GM21381 (cell line): ENCODE data around the gene AMN.
"Not testable (repeated sequence)": the region's sequence is repeated elsewhere in the genome, so short reads cannot be mapped to it uniquely, and the experiment has no call there.

Experiments
- ATAC-seq: cut with Tn5 transposase; IDR thresholded peaks from one replicate; pipeline ENCODE4 v1.9.1; 2021; ENCODE audit warnings: mild to moderate bottlenecking, moderate library complexity; ENCODE audit not compliant: unreplicated experiment

AMN gene

GRCh38 chr14:102922490-102923200 is at the start of gene AMN:
TSS of gene AMN (plus strand) at chr14:102922663. CDS start at chr14:102922689, 26 bp downstream.
- ATAC-seq: no peak

DNA sequence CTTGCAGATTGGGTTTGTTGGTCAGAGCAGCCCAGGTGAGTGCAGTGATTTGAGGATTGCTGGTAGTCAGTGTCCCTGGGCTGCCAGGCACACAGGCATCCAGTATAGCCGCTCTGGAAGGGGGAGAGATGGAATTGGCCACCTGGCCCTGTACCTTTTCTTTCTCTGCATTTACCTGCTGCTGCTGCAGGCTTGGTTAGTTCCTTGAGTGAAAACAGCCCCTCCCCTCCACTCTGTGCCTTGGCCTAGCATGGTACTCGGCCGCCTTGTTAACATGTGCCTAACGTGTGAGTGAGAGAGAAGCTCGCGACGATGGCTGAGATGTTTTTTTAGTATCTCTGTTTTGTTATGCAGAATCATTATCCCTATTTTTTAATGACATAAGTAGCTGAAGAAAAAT is 49.3 kb upstream of the AMN start:
- ATAC-seq: no peak

DNA sequence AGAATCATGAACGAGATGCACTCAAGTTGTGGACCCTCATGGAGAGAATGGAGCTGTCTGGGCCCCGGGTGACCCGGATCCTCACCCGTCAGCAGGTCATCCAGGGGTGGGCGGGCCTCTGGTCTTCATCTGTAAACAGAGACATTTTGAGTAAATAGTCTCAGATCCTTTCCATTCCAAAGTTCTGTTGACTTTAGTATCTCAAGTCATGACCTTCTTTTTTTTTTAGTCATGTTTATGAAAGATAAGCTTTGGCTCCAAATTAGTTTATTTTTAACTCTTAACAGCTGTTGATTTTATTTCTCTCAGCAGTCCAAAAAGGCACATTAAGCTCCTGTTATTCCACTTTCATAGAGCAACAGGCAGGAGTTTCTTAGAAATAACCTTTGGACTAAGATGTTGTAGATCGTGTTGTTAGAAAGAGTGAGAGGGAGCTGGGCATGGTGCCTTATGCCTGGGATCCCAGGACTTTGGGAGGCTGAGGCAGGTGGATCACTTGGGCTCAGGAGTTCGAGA is 48.9 kb upstream of the AMN start:
- no peak for ATAC-seq

- ATAC-seq: no peak
Measured at GRCh38 chr14:102875652-102876051, 46.8 kb upstream of the AMN start.

DNA sequence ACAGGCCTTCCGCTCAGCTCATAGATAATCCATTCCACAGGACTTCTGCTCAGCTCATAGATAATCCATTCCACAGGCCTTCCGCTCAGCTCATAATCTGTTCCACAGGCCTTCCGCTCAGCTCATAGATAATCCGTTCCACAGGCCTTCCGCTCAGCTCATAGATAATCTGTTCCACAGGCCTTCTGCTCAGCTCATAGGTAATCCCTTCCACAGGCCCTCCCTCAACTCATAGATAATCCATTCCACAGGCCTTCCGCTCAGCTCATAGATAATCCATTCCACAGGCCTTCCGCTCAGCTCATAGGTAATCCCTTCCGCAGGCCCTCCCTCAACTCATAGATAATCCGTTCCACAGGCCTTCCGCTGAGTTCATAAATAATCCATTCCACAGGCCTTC is 45.0 kb upstream of the AMN start:
- not testable (repeated sequence) for ATAC-seq

GRCh38 chr14:102878174-102878969 is 44.1 kb upstream of the AMN start:
- no peak for ATAC-seq

- no peak for ATAC-seq
Measured at GRCh38 chr14:102878970-102879460, 43.4 kb upstream of the AMN start.

GRCh38 chr14:102882226-102882906 is 40.1 kb upstream of the AMN start:
- no peak for ATAC-seq

DNA sequence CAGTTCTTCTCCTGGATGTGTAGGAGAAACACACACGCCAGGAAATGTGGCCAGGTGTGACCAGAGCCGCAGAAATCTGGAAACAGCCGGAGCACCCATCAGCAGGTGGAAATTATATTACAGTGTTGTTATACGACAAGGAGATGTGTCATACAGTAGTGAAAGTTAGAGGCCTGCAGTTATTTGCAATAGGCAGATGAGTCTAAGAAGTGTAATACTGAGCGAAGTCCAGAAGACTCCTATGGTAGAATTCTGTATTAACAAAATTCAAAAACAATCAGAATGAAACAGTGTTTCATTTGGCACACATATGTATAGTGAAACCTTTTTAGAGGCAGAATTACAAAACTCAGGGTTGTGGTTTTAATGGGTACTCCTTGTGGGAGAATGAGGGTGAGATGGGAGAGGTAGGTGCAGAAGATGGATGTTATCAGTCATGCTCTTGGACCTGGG is 39.3 kb upstream of the AMN start:
- no peak for ATAC-seq

- no peak for ATAC-seq
Measured at GRCh38 chr14:102883554-102883953, 38.9 kb upstream of the AMN start.

GRCh38 chr14:102885737-102886447 is 36.6 kb upstream of the AMN start:
- no peak for ATAC-seq

DNA sequence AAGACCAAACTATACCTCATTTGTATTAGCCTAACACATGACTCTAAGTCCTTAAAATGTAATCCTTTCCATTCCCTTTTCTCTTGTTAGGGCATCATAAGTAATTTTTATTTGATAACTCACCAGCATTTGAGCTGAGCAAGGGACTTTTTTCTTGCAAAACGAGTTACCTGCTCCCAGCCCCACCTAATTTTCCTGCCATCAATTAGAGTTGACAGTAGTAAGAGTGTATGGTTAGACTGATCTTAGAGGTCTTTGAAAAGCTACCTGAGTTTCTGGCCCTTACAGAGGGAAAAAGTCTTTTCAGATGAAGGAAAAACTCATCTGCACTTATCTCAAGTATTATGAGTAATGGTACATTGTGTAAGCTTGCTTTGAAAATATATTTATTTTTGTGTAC is 33.7 kb upstream of the AMN start:
- ATAC-seq: no peak

- ATAC-seq: no peak
Measured at GRCh38 chr14:102889615-102890014, 32.8 kb upstream of the AMN start.

GRCh38 chr14:102891111-102891510 is 31.4 kb upstream of the AMN start:
- ATAC-seq: no peak

DNA sequence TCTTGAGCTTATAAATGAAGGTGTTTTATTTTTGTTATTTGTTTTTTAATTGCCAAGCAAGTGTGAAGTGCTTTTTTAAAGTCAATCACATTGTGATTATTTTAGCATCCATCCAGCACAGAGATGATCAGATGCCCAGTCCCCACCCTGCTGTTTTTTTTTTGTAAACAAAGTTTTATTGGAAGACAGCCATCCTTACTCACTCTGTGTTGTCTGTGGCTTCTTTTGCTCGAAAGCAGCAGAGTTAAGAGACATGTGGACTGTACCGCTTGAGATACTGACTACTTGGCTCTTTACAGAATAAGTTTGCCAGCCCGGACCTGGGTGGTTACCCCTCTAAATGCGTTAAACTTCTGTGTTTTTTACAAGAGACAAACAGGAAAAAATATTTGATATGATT is 30.9 kb upstream of the AMN start:
- no peak for ATAC-seq

- ATAC-seq: no peak
Measured at GRCh38 chr14:102892651-102893050, 29.8 kb upstream of the AMN start.

DNA sequence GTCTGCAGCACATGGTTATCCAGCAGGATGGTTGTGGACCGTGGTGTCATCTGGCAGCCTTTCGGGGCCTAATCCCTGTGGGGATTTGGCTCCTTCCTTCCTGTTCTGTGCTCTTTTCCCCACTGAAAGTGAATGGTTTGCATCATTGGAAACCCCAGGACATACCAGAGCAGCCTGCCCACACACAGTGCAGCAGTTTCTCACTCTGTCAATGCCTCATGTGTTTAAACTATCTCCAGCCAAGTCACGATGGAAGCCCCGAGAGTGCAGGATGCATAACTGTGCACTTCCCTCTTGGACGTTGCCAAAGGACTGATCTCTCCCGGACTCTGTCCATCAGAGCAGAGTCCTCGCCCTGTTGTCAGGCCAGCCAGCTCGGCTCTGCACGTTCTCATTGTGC is 29.0 kb upstream of the AMN start:
- ATAC-seq: no peak

DNA sequence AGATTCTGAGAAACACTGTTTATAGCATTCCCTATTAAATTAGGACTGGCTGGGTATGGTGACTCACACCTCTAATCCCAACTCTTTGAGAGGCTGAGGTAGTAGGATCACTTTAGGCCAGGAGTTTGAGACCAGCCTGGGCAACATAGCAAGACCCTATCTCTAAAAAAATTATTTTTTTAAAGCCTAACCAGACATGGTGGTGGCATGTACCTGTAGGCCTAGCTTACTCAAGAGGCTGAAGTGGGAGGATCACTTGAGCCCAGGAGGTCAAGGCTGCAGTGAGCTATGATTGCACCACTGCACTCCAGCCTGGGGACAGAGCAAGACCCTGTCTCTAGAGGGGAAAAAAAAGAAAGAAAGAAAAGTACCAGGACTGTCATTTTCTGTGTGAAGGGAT is 25.7 kb upstream of the AMN start:
- ATAC-seq: not testable (repeated sequence)

- ATAC-seq: no peak
Measured at GRCh38 chr14:102897299-102898027, 25.0 kb upstream of the AMN start.

DNA sequence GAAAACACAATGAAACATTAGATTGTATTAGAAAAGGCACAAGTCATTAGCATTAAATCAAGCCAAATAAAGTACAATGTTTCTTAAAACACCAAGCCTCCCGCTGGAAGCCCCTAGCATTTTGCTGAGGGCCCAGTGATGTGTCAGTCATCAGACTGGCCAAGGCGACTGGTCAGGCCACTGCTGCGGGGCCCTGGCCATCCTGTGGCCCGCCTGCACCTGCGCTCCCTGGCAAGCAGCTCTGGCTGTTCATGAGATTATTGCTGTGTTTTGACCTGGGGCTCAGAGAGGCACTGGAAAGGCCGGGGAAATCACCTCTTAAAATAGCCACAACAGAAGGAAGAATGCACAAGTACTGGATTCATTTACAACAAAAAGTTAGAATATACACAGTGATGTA is 24.2 kb upstream of the AMN start:
- no peak for ATAC-seq
